NK-92 (cell line): Measurements from ENCODE around the gene ADAMTS19.

Source experiments
- DNase-seq: peaks from one replicate; lab custom pipeline; 2025; ENCODE audit not compliant: unreplicated experiment; lab: John Stamatoyannopoulos, UW

The ADAMTS19 gene

DNA sequence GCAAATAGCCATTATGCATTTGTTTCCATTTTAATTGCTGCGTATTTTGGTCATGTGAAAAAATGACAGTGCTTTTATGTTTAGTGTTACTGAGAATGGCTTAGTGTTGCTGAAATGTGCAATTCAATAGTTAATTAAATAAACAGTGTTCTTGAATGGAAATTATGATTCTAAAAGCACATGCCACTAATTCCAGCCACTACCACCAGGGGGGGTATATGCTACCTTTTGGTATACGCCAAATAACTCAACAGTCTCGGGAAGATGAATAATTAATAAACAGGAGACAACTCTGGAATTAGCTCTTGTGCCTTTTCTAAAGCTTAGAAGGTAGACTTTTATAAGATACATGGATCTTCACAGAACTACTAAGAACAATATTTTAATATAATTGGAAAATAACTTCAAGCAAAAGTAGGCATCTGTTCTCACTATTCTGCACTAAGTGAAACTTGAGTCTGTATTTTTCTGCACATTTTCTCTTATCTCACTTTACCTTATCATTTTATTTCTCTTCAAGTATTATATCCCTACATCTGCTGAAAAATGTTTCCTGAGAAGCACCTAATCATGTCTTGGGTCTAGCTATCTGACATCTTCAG, 204.3 kb downstream of the ADAMTS19 start:
- DNase-seq = no peak

DNA sequence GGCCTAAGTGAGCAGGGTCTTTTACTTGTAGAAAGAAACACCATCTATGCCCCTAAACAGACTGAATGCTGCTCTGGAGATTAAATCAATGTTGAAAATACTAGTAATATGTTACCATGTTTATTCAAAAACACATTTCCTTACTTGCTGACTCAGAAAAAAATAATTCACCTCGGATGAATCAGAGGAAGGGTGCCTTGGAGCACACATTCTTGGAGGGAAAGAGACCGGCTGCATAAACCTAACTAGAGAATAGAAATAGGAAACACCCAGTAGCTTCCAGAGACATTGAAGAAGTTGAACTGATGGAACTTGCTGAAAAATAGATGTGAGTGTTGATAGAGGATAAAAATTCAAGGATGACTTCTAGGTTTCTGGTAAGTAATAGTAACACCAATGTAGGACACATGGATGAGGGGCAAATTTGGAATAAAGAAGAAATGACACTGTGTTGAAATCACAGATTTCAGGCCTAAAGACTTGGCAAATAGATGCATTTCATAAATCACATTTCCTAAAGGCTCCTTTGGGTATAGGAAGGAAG, 210.9 kb downstream of the ADAMTS19 start:
- DNase-seq = no peak

DNA sequence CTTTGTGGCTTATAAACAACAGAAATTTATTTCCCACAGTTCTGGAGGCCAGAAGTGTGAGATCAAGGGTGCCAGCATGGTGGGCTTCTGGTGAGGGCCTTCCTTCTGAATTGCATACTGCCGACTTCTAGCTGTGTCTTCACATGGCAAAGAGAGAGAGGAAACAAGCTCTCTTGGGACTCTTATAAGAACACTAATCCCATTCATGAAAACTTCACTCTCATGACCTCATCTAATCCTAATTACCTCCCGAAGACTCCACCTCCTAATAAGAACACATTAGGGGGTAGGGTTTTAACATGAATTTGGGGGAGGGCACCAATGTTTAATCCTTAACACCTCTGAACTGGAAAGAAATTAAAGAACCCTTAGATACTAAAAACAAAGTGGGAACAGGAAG, 211.9 kb downstream of the ADAMTS19 start:
- no peak for DNase-seq

DNA sequence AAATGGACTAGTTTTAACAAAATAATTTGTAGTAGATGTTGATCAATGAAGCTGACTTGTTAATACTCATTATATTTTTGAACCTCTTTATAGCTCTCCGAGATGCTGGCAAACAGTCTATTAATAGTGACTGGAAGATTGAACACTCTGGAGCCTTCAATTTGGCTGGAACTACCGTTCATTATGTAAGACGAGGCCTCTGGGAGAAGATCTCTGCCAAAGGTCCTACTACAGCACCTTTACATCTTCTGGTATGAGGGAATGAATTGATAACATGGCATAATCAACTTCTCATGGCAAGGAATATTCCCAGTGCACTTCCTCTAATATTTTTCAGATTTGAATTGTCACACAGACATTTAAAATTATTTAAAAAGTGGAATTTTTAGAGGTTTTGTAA, 219.6 kb downstream of the ADAMTS19 start:
- no peak for DNase-seq

DNA sequence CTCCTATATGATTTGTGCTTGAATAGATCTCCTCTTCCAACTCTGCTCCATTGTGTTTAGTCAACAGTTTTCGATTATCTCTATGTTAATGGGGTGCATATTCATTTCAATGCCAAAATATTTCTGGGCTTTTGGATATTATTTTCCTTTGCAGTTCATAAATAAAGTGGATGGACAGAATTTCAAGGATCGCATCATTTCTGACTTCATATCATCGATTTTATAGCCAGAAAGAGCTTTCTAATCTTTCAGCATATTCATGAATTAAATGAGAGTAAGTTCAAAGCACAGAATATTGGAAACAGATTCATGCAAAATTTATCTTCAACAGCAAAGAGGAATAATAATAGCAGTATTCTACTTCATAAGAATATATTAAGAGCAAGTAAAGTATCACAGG, 227.8 kb downstream of the ADAMTS19 start:
- no peak for DNase-seq

DNA sequence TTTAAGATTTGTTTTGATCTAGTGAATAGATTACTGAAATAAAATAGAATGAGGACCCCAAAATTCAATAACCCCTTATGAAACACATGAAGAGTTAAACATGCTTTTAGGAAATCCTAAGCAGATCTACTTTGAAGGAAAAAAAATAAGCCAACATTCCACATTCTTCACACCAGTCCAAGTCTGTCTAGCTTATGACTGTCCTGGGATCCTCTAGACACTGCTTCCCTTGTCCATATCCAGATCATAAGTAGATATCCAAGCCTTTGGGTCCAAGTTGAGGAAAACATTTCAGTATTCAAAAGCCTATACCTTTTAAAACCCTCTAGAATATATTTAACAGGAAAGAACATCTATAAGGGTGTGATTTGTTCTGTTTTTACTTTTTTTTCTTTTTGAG, 228.9 kb downstream of the ADAMTS19 start:
- DNase-seq = no peak

DNA sequence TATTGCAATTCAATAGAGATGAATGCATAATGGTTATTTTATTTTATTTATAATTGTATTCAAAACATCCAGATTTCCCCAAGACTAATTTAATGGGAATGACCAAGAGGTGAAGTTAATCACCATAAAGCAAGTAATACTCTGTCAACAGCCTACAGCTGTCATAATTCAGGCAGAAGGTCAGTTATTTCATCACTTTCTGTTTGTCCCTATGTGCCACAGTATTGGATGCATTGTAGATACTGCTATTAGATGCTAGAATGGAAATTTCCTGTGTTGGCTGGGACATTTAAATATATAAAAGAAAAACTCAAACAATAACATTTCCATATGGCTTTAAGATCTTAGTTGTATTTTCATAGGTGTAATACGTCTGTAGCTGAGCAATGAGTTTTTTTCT, 231.1 kb downstream of the ADAMTS19 start:
- DNase-seq = no peak

DNA sequence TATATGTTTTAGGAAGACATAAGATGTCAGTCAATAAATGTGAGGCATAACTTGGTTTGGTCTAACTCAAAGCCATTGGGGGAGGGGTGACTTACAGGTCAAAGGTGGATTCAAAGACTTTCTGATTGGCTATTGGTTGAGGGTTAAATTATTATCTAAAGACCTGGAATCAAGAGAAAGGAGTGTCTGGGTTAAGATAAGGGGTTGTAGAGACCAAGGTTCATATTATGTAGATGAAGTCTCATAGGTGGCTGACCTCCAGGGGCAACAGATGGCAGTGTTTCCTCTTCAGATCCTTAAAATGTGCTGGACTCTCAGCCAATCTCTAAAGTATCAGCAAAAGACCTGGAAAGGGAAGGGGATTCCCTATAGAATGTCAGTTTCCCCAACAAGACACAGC, 236.5 kb downstream of the ADAMTS19 start:
- DNase-seq = no peak

DNA sequence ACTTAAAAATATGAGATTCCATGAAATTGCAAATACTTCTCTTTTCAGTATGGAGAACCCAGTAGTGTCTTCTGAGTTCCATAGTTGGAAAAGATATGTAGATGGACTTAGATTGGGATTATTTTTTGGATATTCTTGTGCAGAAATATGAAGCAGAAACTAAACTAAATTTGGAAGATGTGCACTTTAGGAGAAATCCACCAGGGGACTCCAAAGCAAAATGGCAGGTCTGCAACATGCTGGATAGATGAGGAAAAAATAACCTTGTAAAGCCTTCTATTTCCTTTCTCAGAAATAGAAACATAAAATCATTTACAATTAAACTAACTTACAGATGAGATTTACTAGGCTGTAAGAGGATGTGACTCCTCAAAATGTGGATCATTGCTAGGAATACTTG, 238.6 kb downstream of the ADAMTS19 start:
- DNase-seq = no peak

DNA sequence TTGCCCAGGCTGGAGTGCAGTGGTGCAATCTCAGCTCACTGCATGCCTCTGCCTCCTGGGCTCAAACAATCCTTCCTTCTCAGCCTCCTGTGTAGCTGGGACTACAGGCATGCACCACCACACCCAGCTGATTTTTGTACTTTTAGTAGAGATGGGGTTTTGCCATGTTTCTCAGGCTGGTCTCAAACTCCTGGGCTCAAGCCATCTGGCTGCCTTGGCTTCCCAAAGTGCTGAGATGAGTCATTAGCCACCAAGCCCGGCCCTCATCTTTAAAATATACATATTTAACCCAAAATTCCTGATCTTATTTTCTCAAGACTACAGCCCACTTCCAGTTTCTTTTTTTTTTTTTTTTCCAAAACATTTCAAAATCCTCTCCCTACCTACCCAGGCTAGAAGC, 256.1 kb downstream of the ADAMTS19 start:
- no peak for DNase-seq

DNA sequence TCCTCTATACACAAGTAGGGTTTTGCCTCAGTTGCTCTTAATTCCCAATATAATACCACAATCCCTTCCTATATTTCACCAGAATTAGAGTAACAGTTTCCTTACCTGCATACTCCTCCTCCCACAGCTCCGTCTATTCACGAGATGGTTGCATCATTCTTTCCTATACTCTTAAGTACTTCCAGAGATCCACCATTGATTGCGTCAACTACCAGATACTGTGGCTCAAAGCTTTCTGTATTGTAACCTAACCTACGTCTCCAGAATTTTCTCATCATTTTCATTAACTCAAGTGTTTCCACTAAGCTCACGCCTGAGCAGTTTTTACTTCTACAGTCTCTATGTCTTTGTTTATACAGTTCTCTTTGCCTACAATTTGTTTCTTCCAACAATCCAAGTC, 256.6 kb downstream of the ADAMTS19 start:
- DNase-seq = no peak

DNA sequence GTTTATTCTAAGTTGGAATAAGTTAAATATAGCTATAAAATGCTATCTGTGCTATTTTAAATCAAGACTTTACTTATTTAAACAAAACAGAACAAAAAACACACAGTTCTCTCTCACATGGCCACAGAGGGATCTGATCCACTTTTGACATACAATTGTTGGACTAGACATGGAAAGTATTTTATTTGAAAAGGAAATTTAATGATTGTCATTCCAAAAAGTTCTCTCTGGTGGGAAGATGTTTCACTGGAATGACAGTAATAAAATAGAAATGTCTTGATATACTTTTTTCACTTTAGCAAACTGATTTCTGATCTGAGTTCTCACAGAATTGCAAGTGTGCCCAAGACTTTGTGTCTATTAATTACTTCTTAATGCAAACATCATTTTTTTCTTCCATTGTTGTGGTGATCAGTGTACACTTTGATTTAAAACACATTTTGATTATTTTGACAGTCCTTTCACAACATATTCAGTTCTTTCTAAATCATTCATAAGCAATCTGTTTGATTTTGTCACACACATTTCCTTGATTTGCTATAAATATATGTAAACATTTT, 257.7 kb downstream of the ADAMTS19 start:
- DNase-seq = no peak

DNA sequence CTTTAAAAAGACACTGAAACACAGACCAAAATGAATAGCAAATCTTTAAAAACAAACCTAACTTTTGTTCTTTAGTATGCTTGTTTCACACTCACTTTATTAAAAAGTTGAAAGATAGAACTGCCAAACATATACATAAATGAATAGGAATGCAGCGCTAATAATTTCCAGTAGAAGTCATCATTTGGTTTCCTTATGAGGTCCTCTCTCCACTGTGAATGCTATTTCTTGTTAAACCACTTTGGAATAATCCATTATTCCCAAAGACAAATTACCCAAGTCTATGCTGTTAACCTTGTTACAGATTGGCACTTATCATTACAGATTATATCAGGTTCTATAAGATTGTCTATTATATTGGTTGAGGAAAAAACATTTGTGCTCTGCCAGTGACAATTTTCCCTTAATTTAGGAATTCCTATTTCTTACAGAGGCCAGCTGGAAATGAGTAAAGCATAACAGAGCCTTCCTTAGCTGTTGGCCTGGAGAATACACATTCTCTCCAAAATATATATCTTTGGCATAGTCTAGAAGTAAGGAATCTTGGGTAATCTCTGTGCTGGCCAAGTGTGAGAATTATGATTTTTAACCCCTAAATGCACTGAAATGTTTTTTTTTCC, 258.5 kb downstream of the ADAMTS19 start:
- DNase-seq = no peak

DNA sequence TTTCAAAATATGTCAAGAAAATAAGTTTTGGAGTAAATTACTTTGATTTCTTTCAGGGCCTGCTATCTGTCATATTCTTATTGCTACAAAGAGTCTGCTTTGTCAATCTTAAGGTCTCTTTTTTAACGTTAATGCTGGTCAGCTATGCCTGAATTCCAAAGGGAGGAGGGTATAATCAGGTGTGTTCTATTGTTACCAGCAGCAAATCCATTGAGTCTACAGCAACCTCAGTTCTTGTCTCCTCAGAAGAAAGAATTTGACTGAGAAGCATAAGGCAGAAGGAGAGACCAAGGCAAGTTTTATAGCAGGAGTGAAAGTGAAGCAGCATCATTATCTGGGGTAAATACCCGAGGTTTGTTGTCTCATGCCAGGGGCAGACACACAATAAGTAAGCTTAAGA, 264.1 kb downstream of the ADAMTS19 start:
- no peak for DNase-seq

DNA sequence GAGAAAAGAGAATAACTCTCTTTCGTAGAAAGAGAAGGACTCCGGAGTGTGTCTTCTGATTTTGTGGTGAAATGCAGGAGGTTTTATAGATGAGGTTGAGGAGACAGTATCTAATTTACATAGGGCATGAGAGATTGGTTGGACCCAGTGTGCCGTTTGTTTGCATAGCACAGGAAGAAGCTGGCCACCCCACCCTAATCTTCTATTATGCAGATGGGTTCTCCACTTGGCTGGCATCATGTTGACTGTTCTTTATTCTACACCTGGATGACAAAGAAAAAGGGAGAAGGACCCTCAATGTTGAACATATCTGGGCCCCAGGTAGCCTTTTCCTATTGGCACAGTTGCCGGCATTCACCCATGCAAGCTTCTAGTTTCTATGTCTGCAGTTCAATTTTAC, 264.5 kb downstream of the ADAMTS19 start:
- DNase-seq = no peak

DNA sequence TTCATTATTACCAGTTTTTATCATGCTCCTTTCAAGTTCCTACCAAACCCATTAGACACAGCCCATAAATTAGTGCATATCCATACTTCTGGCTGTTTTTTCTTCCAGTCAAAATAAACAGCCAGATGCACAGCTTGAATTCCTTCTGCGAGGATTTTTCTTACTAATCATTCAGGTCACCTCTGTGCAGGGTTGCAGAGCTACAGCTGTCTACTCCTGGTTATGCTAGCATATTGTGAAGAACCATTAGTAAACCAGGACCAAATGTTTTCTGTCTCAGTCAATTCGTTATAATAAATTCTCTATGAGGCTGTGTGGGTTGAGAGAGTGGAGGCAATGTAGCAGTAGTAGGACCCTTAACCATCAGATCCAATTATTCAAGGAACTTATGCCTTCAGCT, 279.7 kb downstream of the ADAMTS19 start:
- DNase-seq = no peak

DNA sequence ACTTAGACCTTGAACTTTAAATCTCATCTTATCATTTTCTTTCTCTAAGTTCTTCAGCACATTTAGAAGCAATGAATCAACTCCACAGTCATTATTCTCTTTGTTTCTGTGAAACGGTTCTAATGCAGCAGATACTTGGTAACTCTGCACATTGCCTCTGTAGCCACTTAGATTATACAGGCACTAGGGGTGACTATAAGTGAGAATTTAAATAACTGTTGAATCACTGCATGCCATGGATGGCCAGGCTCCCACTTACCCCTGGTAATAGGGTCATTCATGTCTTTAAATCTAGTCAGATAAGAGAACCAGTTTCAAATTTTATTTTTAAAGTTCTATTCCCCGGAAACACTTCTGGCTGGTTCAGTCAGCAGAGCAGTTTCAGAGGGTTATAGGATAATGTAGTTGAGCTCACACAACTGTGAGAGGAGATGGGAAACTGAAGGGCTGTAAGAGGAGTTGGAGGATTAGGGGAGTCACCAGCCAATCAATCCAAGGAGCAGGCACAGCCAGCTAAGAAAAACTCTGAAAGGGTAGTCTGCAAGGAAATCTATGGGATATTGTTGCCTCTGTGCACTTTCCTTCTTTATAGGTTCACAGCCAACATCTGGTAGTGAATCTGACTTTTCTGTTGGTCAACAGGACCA, 283.6 kb downstream of the ADAMTS19 start:
- no peak for DNase-seq

DNA sequence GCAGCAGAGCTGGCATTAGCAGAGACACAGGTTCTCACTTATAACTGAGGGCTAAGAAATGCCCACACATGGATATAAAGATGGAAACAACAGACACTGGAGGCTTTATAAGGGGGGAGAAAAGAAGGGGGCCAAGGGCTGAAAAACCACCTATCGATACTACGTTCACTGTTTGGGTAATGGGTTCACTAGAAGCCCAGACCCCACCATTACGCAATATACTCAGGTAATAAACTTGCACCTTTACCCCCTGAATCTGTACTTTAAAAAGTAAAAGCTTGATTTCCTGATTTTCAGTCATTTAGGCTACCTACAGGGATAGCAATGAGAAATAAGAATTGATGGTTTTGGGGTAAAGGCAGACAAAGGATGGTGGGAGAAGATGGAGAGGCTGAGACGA, 285.9 kb downstream of the ADAMTS19 start:
- DNase-seq = no peak

DNA sequence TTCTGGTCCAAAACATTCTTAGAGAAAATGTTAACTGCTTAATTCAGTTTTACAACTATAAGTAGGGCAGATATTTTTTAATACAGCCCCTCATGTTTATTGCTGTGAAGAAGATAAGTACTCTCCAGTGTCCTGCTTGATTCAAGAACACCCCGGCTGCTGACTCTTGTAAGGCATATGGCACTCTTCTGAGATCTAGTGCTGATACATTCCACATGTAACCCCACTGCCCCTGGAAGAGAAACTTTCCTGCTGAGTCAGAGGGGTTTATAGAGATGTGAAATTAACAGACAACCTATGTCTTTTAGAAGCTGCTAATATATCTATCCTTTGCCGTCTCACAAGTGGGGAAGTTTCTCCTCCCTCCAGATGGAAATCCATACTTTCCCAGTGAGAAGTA, 286.8 kb downstream of the ADAMTS19 start:
- no peak for DNase-seq

DNA sequence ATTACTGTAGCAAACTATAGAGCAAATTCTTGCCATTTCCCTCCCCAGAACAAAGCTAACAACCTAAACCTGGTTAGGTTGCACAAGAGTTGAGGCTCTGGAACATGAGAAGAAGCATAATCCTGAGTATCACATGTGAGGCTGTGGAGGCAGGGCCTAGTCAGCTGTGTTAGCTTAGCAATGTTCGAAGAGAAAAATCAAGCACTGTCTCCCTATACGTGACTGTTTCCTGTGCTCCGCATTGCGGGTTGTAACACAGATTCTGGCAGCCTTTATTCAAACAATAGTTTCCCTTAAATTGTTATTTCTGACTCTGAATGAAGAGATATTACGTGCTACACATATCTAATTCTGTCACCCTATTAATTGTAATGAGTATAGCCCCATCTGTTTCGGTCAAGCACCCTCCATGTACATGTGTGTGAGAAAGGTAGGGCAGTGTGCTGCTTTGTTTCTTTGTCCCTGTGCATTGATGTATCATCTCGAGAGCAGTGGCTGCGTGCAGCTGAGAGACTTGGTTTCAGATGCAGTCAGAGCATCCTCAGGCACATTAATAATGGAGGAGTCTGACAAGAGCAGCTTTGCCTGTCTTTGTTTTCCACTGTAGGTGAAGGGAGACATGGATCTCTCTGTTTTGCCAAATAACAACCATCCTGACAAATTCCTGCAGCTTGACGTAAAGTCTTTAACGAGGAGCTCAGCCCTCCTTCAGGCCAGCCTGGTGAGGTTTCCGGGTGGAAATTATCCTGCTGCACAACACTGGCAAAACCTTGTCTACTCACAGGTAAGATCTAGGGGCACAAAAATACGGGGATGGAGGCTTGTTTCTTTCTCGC, 287.7 kb downstream of the ADAMTS19 start, which contains the start of gene MINAR2:
MINAR2 (plus strand) TSS at position 523 of the 836 bp plus-strand sequence; CDS start at position 620, 97 bp downstream.
- no peak for DNase-seq
